H9 (cell line): ENCODE measurements around the gene EML2. TPM values are rescaled to one million over a fixed set of nuclear protein-coding genes. Genes with fewer than 3 reads are reported as not detected.

Experiments
- DNase-seq: peaks from one replicate; pipeline ENCODE4 v3.0.0-alpha.2; 2017
- H2AFZ ChIP-seq: one replicate; pipeline ENCODE4 v1.6.1; 2013; ENCODE audit warnings: mild to moderate bottlenecking, low read length, control low read depth, moderate library complexity
- H2AK5ac ChIP-seq: 2 replicates; pipeline ENCODE4 v1.6.1; 2013; ENCODE audit warnings: low read length, control low read depth, mixed read lengths; ENCODE audit not compliant: insufficient read length
- H2BK120ac ChIP-seq: one replicate; pipeline ENCODE4 v1.6.1; 2013; ENCODE audit warnings: low read depth, mild to moderate bottlenecking, low read length, control low read depth, inconsistent platforms; ENCODE audit not compliant: poor library complexity, severe bottlenecking
- H2BK12ac ChIP-seq: 2 replicates; pipeline ENCODE4 v1.6.1; 2013; ENCODE audit warnings: low read length, control low read depth, mixed read lengths, low read depth; ENCODE audit not compliant: insufficient read length
- H2BK15ac ChIP-seq: 2 replicates; pipeline ENCODE4 v1.6.1; 2013; ENCODE audit warnings: low read depth, low read length, control low read depth
- H2BK20ac ChIP-seq: one replicate; pipeline ENCODE4 v1.6.1; 2013; ENCODE audit warnings: low read depth, mild to moderate bottlenecking, low read length, control low read depth, inconsistent platforms; ENCODE audit not compliant: poor library complexity, severe bottlenecking
- H2BK5ac ChIP-seq: 2 replicates; pipeline ENCODE4 v1.6.1; 2013; ENCODE audit warnings: low read length, control low read depth, mixed read lengths; ENCODE audit not compliant: insufficient read length
- H3K14ac ChIP-seq: 2 replicates; pipeline ENCODE4 v1.6.1; 2013; ENCODE audit warnings: low read length, control low read depth; ENCODE audit not compliant: insufficient read depth
- H3K18ac ChIP-seq: 2 replicates; pipeline ENCODE4 v1.6.1; 2013; ENCODE audit warnings: low read depth, mild to moderate bottlenecking, mixed read lengths, low read length, control low read depth; ENCODE audit not compliant: insufficient read length
- H3K23ac ChIP-seq: 2 replicates; pipeline ENCODE4 v1.6.1; 2013; ENCODE audit warnings: low read length, control low read depth, mixed read lengths, low read depth; ENCODE audit not compliant: insufficient read length
- H3K23me2 ChIP-seq: 2 replicates; pipeline ENCODE4 v1.6.1; 2013; ENCODE audit warnings: low read depth, mild to moderate bottlenecking, mixed read lengths, low read length, control low read depth; ENCODE audit not compliant: insufficient read length, poor library complexity, severe bottlenecking
- H3K27ac ChIP-seq: 2 replicates; pipeline ENCODE4 v1.5.1; 2013; ENCODE audit warnings: low read length, control low read depth, mixed read lengths, low read depth; ENCODE audit not compliant: insufficient read length
- H3K27me3 ChIP-seq: 2 replicates; pipeline ENCODE4 v1.6.1; 2013; ENCODE audit warnings: low read length, control low read depth, inconsistent platforms; ENCODE audit not compliant: insufficient read depth
- H3K4ac ChIP-seq: 2 replicates; pipeline ENCODE4 v1.6.1; 2013; ENCODE audit warnings: low read depth, mild to moderate bottlenecking, control low read depth, inconsistent platforms, low read length, moderate library complexity
- H3K4me1 ChIP-seq: 2 replicates; pipeline ENCODE4 v1.6.1; 2013; ENCODE audit warnings: low read length, control low read depth, inconsistent platforms; ENCODE audit not compliant: insufficient read depth
- H3K4me2 ChIP-seq: 2 replicates; pipeline ENCODE4 v1.6.1; 2013; ENCODE audit warnings: low read length, control low read depth, mixed read lengths; ENCODE audit not compliant: insufficient read length, insufficient read depth
- H3K56ac ChIP-seq: 2 replicates; pipeline ENCODE4 v1.6.1; 2013; ENCODE audit warnings: low read depth, mild to moderate bottlenecking, mixed read lengths, low read length, control low read depth; ENCODE audit not compliant: insufficient read length
- H3K79me1 ChIP-seq: 2 replicates; pipeline ENCODE4 v1.6.1; 2013; ENCODE audit warnings: low read depth, mild to moderate bottlenecking, moderate library complexity, low read length, control low read depth, inconsistent platforms; ENCODE audit not compliant: insufficient read depth, poor library complexity, severe bottlenecking
- H3K79me2 ChIP-seq: 2 replicates; pipeline ENCODE4 v1.6.1; 2013; ENCODE audit warnings: low read length, control low read depth, inconsistent platforms; ENCODE audit not compliant: insufficient read depth
- H3K9ac ChIP-seq: 2 replicates; pipeline ENCODE4 v1.6.1; 2013; ENCODE audit warnings: low read length, control low read depth, mixed read lengths; ENCODE audit not compliant: insufficient read length; ENCODE audit errors: extremely low read depth
- H3K9me3 ChIP-seq: one replicate; pipeline ENCODE4 v1.6.1; 2013; ENCODE audit warnings: low read depth, low read length, inconsistent platforms; ENCODE audit not compliant: control insufficient read depth
- H3T11ph ChIP-seq: one replicate; pipeline ENCODE4 v1.6.1; 2013; ENCODE audit warnings: mild to moderate bottlenecking, low read length, control low read depth, inconsistent platforms
- H4K20me1 ChIP-seq: one replicate; pipeline ENCODE4 v1.6.1; 2013; ENCODE audit not compliant: control insufficient read depth, insufficient read length, insufficient read depth
- H4K5ac ChIP-seq: 2 replicates; pipeline ENCODE4 v1.6.1; 2013; ENCODE audit warnings: low read depth, mild to moderate bottlenecking, mixed read lengths, low read length, control low read depth; ENCODE audit not compliant: insufficient read length
- H4K8ac ChIP-seq: replicated peaks from 2 replicates; pipeline ENCODE4 v1.6.1; 2013; ENCODE audit warnings: low read length, control low read depth, mixed read lengths, low read depth; ENCODE audit not compliant: insufficient read length
- H4K91ac ChIP-seq: 2 replicates; pipeline ENCODE4 v1.6.1; 2013; ENCODE audit warnings: low read depth, mild to moderate bottlenecking, moderate library complexity, mixed read lengths, low read length, control low read depth; ENCODE audit not compliant: insufficient read length
- H3K27ac Mint-ChIP-seq, 3 experiments: 2 replicates in 2 of 3; 3 replicates in 1 of 3; pipeline ENCODE4 v1.8.0; 2020 to 2021; ENCODE audit warnings: mixed read lengths in 3 of 3, mild to moderate bottlenecking in 1 of 3, moderate library complexity in 1 of 3
- H3K27me3 Mint-ChIP-seq: 2 replicates; pipeline ENCODE4 v1.8.0; 2021; ENCODE audit warnings: low read depth, mild to moderate bottlenecking, moderate library complexity, mixed read lengths
- H3K36me3 Mint-ChIP-seq, 3 experiments: 2 replicates in 2 of 3; 3 replicates in 1 of 3; pipeline ENCODE4 v1.8.0; 2020 to 2021; ENCODE audit warnings: low read depth in 3 of 3, mixed read lengths in 3 of 3; ENCODE audit not compliant: insufficient read depth in 1 of 3
- H3K4me1 Mint-ChIP-seq, 2 experiments: 2 replicates each; pipeline ENCODE4 v1.8.0; 2020; ENCODE audit warnings: mixed read lengths in 2 of 2
- H3K4me3 Mint-ChIP-seq, 2 experiments: 2 replicates in 1 of 2; 3 replicates in 1 of 2; pipeline ENCODE4 v1.8.0; 2020 to 2021; ENCODE audit warnings: mild to moderate bottlenecking in 2 of 2, mixed read lengths in 2 of 2, moderate library complexity in 1 of 2
- H3K9me3 Mint-ChIP-seq, 2 experiments: 2 replicates in 1 of 2; 3 replicates in 1 of 2; pipeline ENCODE4 v1.8.0; 2020; ENCODE audit warnings: mild to moderate bottlenecking in 2 of 2, mixed read lengths in 2 of 2, moderate library complexity in 1 of 2
- WGBS: extraction: QIAGEN DNeasy Blood & Tissue Kit; methylation state at CpG from one replicate; pipeline ENCODE4 v1.1.7; 2013; ENCODE audit warnings: missing lambda C conversion rate, low lambda C conversion rate, mixed read lengths; ENCODE audit not compliant: insufficient read length; ENCODE audit errors: extremely low coverage; 5-methylcytosine and 5-hydroxymethylcytosine counted together
- total RNA-seq: library from RNA; stranded (reverse); gene quantifications from 2 replicates; pipeline ENCODE4 v1.2.1, GENCODE V29; 2021
- TF ChIP-seq, protein P1 (sequence below): fragments of 200-600 bp; sonication (generic); conservative IDR thresholded peaks from 3 replicates; pipeline ENCODE4 v1.8.0; 2021; ENCODE audit warnings: antibody characterized with exemption, mild to moderate bottlenecking

The EML2 gene
- total RNA-seq, 1 experiment from 2014 or later: 22.6 TPM

- no peaks in the 10 kb centered on the region for H3K79me1 ChIP-seq
- H3K23ac ChIP-seq: no peak overlapping the region
- no peak overlapping the region for H4K8ac ChIP-seq
- peaks cover 2% of the 10 kb centered on the region for H4K20me1 ChIP-seq
- no peak overlapping the region for H2BK20ac ChIP-seq
- H3K27me3 ChIP-seq: no peaks in the 10 kb centered on the region
- TF ChIP-seq, protein P1, sequence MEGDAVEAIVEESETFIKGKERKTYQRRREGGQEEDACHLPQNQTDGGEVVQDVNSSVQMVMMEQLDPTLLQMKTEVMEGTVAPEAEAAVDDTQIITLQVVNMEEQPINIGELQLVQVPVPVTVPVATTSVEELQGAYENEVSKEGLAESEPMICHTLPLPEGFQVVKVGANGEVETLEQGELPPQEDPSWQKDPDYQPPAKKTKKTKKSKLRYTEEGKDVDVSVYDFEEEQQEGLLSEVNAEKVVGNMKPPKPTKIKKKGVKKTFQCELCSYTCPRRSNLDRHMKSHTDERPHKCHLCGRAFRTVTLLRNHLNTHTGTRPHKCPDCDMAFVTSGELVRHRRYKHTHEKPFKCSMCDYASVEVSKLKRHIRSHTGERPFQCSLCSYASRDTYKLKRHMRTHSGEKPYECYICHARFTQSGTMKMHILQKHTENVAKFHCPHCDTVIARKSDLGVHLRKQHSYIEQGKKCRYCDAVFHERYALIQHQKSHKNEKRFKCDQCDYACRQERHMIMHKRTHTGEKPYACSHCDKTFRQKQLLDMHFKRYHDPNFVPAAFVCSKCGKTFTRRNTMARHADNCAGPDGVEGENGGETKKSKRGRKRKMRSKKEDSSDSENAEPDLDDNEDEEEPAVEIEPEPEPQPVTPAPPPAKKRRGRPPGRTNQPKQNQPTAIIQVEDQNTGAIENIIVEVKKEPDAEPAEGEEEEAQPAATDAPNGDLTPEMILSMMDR: no peak
- H3K27ac Mint-ChIP-seq: no peak overlapping the region; a peak in 1 of 7 replicates
- no peak overlapping the region for H2AK5ac ChIP-seq
- no peak overlapping the region for H2BK15ac ChIP-seq
- H2BK120ac ChIP-seq: no peak overlapping the region
- no peak overlapping the region for H3K27ac ChIP-seq
- no peak overlapping the region for H2BK5ac ChIP-seq
- H3K4me3 Mint-ChIP-seq: no peak overlapping the region
- H3K23me2 ChIP-seq: no peaks in the 10 kb centered on the region
- H3K4ac ChIP-seq: no peak overlapping the region
- H3K27me3 Mint-ChIP-seq: no peaks in the 10 kb centered on the region
- H2AFZ ChIP-seq: no peak overlapping the region
- H4K91ac ChIP-seq: no peak overlapping the region
- no peak overlapping the region for H4K5ac ChIP-seq
- no peak overlapping the region for H3K4me2 ChIP-seq
- H3K18ac ChIP-seq: no peak overlapping the region
- no peak for DNase-seq
- no CpG with 5 or more reads among the region's 3 CpGs for WGBS
- H3K9me3 Mint-ChIP-seq: no peaks in the 10 kb centered on the region
- H3K9me3 ChIP-seq: no peaks in the 10 kb centered on the region
- H3T11ph ChIP-seq: no peak overlapping the region
- no peaks in the 10 kb centered on the region; a peak in 1 of 7 replicates for H3K36me3 Mint-ChIP-seq
- no peak overlapping the region for H3K9ac ChIP-seq
- H3K4me1 Mint-ChIP-seq: peaks cover 13 to 17% of the 10 kb centered on the region in 2 experiments
- H3K14ac ChIP-seq: no peak overlapping the region; the same call in 1 of the 2 replicates
- peaks cover 4% of the 10 kb centered on the region; the same call in 1 of the 2 replicates for H3K4me1 ChIP-seq
- no peak overlapping the region for H2BK12ac ChIP-seq
- H3K79me2 ChIP-seq: no peaks in the 10 kb centered on the region
- H3K56ac ChIP-seq: no peak overlapping the region
Observed at GRCh38 chr19:45568732-45569131, 70.5 kb downstream of the EML2 start.
